CD4-positive, alpha-beta T cell treated with Interleukin-1 beta for 1 hour (primary cell): ENCODE results near the gene ZBTB32.
"Not testable (repeated sequence)": the region's sequence is repeated elsewhere in the genome, so short reads cannot be mapped to it uniquely, and the experiment has no call there.

Source experiments
- DNase-seq, 2 donors: peaks; one replicate each; pipeline ENCODE4 v3.0.0-alpha.2; 2020 to 2022

The ZBTB32 gene

GRCh38 chr19:35722461-35722860 is 18.1 kb downstream of the ZBTB32 start:
- DNase-seq = no peak

DNA sequence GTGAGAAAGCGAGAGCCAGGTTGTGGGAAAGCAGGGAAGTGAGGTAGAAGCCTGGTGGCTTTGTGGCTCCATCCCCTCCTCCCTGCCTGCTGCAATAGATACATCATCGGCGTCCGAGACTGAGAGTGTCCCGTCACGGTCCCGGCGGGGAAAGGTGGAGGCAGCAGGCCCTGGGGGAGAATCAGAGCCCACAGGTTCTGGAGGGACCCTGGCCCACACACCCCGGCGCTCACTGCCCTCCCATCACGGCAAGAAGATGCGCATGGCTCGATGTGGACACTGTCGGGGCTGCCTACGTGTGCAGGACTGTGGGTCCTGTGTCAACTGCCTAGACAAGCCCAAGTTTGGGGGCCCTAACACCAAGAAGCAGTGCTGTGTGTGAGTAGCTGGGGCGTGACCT is 18.5 kb downstream of the ZBTB32 start:
- DNase-seq = no peak

DNA sequence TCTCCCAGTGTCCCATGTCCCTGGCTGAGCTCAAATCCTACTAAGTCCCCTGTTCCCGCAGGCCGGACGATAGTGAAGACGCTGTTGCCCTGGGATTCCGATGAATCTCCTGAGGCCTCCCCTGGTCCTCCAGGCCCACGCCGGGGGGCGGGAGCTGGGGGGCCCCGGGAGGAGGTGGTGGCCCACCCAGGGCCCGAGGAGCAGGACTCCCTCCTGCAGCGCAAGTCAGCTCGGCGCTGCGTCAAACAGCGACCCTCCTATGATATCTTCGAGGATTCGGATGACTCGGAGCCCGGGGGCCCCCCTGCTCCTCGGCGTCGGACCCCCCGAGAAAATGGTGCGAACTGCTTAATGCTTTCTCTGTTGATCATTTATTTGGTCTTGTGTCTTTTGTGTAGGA is 19.3 kb downstream of the ZBTB32 start:
- DNase-seq = no peak

DNA sequence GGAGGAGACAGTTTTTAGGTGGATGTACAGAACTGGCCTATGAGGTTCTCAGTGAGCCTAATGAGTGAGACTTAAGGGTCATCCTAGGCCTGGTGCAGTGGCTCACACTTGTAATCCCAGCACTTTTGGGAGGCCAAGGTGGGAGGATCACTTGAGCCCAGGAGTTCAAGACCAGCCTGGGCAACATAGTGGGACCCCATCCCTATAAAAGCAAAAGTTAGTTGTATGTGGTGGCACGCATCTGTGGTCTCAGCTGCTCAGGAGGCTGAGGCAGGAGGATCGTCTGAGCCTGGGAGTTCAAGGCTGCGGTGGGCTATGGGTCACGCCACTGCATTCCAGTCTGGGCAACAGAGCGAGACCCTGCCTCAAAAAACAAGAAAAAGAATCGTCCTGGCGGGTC is 19.8 kb downstream of the ZBTB32 start:
- not testable (repeated sequence) for DNase-seq

- no peak for DNase-seq
These were observed 20.2 kb downstream of the ZBTB32 start for GRCh38 chr19:35724560-35724959.

- DNase-seq = no peak
These were observed 21.0 kb downstream of the ZBTB32 start for GRCh38 chr19:35725216-35725861.

DNA sequence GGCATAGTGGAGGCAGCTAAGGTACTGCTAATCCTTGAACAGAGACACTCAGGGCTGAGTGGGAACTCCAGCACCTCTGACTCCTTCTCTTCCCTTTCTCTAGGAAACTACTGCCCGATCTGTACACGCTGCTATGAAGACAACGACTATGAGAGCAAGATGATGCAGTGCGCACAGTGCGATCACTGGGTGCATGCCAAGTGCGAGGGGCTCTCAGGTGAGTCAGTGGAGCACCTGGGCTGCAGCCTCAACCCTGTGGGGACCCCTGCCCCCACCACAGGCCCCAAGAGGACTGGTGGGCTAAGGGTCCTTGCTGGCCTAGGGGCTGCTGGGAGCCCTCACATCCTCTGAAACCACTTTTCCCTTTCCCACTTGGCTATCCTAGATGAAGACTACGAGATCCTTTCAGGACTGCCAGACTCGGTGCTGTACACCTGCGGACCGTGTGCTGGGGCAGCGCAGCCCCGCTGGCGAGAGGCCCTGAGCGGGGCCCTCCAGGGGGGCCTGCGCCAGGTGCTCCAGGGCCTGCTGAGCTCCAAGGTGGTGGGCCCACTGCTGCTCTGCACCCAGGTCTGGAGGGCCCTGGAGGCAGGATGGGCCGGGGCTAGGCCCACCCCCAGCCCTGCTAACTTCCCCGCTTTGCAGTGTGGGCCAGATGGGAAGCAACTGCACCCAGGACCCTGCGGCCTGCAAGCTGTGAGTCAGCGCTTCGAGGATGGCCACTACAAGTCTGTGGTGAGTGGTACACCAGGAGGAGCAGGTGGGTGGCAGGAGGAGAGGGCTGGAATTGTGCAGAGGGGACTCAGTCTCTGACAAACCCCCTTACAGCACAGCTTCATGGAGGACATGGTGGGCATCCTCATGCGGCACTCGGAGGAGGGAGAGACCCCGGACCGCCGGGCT is 22.9 kb downstream of the ZBTB32 start:
- DNase-seq = no peak

- DNase-seq = no peak
These were observed 23.8 kb downstream of the ZBTB32 start for GRCh38 chr19:35727956-35728706.

- no peak for DNase-seq
These were observed 24.7 kb downstream of the ZBTB32 start for GRCh38 chr19:35729021-35729420.

- no peak for DNase-seq
These were observed 25.4 kb downstream of the ZBTB32 start for GRCh38 chr19:35729763-35730162.

GRCh38 chr19:35730326-35730725 is 26.0 kb downstream of the ZBTB32 start:
- no peak for DNase-seq

GRCh38 chr19:35731353-35731752 is 27.0 kb downstream of the ZBTB32 start:
- no peak for DNase-seq

- DNase-seq = no peak
These were observed 27.5 kb downstream of the ZBTB32 start for GRCh38 chr19:35731779-35732405.

DNA sequence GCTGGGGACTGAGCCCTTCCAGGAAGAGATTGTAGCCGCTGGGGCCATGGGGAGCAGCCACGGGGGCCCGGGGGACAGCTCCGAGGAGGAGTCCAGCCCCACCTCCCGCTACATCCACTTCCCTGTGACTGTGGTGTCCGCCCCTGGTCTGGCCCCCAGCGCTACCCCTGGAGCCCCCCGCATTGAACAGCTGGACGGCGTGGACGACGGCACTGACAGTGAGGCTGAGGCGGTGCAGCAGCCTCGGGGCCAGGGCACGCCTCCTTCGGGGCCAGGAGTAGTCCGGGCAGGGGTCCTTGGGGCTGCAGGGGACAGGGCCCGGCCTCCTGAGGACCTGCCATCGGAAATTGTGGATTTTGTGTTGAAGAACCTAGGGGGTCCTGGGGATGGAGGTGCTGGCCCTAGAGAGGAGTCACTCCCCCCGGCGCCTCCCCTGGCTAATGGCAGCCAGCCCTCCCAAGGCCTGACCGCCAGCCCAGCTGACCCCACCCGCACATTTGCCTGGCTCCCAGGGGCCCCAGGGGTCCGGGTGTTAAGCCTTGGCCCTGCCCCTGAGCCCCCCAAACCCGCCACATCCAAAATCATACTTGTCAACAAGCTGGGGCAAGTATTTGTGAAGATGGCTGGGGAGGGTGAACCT is 28.3 kb downstream of the ZBTB32 start:
- DNase-seq = no peak

- no peak for DNase-seq
These were observed 29.1 kb downstream of the ZBTB32 start for GRCh38 chr19:35733180-35734125.

- no peak for DNase-seq
These were observed 29.9 kb downstream of the ZBTB32 start for GRCh38 chr19:35734273-35734672.

DNA sequence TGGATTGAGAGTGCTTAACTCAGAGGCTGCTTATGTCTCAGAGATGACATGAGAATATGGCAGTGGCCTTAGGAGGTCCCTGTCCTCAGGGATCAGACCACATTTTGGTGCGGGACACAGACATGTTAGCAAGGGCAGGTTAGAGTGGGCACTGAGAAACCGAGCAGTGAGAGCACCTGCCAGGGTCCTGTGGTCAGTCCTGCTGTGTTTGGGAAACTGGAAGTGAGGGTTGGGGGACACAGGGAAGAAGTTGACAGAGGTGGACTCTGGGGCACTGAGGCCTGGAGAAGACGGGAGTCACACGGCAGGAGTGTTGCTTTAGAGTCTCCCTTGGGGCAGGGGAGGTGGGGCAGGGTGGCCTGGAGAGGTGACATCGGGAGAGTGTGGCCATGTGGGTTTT is 30.5 kb downstream of the ZBTB32 start:
- no peak for DNase-seq

DNA sequence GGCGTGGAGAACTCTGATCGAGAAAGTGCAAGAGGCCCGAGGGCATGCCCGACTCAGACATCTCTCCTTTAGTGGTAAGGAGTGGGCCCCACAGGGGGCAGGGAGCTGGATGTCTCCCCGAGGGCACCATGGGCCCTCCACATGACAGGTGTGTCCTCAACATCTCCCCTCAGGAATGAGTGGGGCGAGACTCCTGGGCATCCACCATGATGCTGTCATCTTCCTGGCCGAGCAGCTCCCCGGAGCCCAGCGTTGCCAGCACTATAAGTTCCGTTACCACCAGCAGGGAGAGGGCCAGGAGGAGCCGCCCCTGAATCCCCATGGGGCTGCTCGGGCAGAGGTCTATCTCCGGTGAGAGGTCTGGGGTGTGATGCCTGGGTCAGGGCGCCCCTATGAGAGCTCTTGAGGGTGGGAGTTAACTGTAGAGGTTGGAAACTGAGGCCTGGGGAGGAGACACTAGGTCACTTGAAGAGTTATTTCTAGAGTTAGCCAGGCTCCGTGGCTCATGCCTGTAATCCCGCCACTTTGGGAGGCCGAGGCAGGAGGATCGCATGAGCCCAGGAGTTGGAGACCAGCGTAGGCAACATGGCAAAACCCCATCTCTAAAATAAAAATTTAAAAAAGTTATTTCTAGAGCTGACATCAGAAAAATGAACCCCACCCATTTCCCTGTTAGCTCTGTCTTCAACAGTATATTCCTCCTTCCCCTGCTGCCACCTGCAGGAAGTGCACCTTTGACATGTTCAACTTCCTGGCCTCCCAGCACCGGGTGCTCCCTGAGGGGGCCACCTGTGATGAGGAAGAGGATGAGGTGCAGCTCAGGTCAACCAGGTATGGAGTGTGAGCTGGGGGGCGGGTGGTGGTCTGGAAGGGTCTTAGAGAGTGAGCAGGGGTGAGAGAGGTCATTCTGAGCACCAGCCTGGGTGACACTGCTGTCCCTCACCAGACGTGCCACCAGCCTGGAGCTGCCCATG is 32.8 kb downstream of the ZBTB32 start:
- no peak for DNase-seq

DNA sequence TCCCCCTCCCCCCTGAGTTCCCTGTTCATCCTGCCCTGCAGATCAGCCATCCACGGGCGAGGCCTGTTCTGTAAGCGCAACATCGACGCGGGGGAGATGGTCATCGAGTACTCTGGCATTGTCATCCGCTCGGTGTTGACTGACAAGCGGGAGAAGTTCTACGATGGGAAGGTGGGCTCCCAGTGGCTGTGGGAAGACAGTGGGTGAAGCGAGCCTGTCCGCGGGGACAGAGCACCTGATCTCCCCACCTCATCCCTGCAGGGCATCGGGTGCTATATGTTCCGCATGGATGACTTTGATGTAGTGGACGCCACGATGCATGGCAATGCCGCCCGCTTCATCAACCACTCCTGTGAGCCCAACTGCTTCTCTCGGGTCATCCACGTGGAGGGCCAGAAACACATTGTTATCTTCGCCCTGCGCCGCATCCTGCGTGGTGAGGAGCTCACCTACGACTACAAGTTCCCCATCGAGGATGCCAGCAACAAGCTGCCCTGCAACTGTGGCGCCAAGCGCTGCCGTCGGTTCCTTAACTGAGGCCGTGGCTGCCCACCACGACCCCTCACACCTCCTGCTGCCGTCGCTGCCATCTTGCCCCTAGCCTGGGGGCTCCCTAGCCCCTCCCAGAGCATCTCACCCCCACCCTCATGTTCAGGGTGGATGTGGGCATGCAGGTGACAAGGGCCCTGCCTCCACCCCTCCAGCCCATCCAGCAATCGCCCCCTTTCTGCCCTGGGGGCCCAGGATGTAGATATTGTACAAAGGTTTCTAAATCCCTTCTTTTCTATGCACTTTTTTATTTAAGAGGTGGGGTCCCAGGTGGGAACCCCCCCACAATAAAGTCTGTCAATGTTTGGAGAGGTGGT is 33.9 kb downstream of the ZBTB32 start:
- DNase-seq = no peak
